ENCODE data around the gene OSBP.
"Not testable (repeated sequence)": the region's sequence is repeated elsewhere in the genome, so short reads cannot be mapped to it uniquely, and the experiment has no call there.

The OSBP gene

DNA sequence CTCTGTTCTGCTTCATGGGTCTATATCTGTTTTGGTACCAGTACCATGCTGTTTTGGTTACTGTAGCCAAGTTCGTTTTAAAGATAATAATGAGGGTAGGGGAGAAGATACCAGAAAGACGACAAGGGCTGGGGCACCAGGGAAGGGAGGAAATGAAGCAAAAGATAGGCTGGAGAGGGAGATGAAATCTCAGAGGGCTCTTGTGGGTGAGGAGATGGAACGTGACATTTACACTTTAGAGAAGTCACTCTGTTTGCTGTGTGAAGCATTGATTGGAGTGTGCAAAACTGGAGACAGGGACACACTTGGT, 70.8 kb downstream of the OSBP start:
- DNase-seq (ENCODE audit: low spot score): no peak
- TF ChIP-seq, protein P1, sequence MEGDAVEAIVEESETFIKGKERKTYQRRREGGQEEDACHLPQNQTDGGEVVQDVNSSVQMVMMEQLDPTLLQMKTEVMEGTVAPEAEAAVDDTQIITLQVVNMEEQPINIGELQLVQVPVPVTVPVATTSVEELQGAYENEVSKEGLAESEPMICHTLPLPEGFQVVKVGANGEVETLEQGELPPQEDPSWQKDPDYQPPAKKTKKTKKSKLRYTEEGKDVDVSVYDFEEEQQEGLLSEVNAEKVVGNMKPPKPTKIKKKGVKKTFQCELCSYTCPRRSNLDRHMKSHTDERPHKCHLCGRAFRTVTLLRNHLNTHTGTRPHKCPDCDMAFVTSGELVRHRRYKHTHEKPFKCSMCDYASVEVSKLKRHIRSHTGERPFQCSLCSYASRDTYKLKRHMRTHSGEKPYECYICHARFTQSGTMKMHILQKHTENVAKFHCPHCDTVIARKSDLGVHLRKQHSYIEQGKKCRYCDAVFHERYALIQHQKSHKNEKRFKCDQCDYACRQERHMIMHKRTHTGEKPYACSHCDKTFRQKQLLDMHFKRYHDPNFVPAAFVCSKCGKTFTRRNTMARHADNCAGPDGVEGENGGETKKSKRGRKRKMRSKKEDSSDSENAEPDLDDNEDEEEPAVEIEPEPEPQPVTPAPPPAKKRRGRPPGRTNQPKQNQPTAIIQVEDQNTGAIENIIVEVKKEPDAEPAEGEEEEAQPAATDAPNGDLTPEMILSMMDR (IDR thresholded peaks at IDR 0.05; ENCODE audit: extremely low read depth, missing control alignments): no peak

DNA sequence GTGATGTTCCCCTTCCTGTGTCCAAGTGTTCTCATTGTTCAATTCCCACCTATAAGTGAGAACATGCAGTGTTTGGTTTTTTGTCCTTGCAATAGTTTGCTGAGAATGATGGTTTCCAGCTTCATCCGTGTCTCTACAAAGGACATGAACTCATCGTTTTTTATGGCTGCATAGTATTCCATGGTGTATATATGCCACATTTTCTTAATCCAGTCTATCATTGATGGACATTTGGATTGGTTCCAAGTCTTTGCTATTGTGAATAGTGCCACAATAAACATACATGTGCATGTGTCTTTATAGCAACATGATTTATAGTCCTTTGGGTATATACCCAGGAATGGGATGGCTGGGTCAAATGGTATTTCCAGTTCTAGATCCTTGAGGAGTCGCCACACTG, 71.9 kb downstream of the OSBP start:
- not testable (repeated sequence) for DNase-seq (ENCODE audit: low spot score)

DNA sequence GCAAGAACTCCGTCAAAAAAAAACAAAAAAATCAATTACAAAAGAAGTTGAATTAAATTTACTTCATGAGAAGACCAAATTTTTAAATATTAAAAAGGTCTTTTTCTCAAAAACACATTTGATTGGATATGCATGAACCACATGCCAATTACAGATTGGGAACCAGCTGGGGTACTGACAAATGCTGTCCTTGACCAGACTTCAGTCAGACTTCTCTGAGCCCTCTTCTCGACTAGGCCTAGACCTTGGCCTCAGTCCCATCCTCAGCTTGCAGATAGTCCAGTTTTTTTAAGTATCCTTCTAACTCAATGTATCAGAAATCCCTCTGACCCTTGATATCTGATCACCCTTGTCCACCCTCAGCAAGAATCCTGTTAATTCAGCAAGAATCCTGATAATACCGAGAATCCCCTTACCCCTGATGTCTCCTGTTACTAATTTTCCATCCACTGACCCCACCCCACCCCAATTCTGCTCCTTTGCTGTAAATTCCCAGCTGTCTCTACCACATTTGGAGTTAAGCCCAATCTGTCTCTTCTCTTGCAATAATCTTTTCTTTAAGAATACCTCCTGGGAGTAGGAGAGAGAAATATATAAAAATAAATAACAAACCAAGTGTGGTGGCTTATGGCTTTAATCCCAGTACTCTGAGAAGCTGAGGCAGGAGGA, 73.3 kb downstream of the OSBP start:
- DNase-seq (ENCODE audit: low spot score): no peak
- TF ChIP-seq, protein P1 (IDR thresholded peaks at IDR 0.05; ENCODE audit: extremely low read depth, missing control alignments): no peak

DNA sequence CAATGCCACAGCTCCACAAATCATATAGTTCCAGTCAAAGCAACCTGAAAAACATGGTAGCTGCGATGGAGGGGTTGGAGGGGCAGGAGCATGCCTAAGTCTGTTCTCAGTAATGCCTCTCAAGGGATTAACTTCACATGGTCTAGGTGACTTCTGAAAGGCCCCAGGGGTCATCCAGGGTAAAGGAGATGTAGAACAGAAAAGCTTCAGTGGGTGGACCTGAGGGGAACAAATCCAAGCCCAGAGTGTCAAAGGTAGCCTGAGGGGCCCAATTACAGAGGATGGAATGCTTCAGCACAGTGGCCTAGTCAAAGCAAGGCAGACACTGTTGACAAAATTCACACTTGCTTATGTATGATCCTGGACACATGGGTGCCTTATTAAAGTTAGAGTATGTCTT, 80.9 kb downstream of the OSBP start:
- TF ChIP-seq, protein P1 (IDR thresholded peaks at IDR 0.05; ENCODE audit: extremely low read depth, missing control alignments): no peak
- DNase-seq (ENCODE audit: low spot score): no peak

DNA sequence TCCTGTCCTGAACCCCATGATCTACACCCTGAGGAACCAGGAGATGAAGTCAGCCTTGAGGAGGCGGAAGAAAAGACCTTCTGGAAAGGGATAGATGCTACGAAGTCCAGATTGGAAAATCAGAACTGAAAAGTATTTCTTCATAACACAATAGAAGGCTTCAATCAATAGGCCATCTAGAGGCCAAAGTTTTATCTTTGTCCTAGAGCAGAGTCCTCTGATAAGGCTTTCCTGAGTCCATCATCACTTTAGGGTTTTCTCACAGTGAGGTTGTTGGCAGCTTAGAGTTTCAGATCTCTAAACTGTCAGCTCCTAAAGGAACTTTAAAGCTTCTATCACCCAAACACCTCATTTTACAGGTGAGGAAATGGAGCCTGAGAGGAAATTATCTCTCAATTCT, 83.0 kb downstream of the OSBP start:
- TF ChIP-seq, protein P1 (IDR thresholded peaks at IDR 0.05; ENCODE audit: extremely low read depth, missing control alignments): no peak
- DNase-seq (ENCODE audit: low spot score): no peak

DNA sequence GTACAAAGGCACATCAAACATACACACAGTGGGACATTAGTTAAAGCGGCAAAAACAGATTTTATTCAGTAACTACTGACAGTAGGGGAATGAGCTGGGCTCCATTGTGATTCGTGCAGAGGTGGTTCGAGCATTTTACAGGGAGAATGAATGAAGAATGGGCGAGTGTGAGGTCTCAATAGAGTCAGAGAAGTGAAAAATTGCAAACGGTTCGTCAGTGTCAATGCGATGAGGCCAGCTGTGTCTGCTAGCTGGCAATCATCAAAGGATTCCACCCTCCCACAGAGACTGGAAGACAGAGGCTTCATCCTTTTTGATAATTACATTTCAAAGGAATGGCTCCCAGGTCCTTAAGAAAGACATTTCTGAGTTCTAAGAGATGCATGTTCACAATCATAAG, 86.9 kb downstream of the OSBP start:
- no peak for DNase-seq (ENCODE audit: low spot score)
- TF ChIP-seq, protein P1 (IDR thresholded peaks at IDR 0.05; ENCODE audit: extremely low read depth, missing control alignments): no peak

Data from GM20000 (cell line).